Endothelial cell of umbilical vein (primary cell): ENCODE measurements around the gene SOX8.
"Not testable (repeated sequence)": the region's sequence is repeated elsewhere in the genome, so short reads cannot be mapped to it uniquely, and the experiment has no call there.

Experiments
- FOS ChIP-seq: IDR thresholded peaks from 2 replicates; pipeline ENCODE4 v1.6.1; 2011; ENCODE audit warnings: mild to moderate bottlenecking, low read length, moderate library complexity, borderline replicate concordance; ENCODE audit not compliant: insufficient read depth
- JUN ChIP-seq: IDR thresholded peaks from 2 replicates; pipeline ENCODE4 v1.6.1; 2011; ENCODE audit warnings: borderline replicate concordance, low read depth; ENCODE audit not compliant: insufficient read length, insufficient read depth
- MYC ChIP-seq: IDR thresholded peaks from one replicate; pipeline ENCODE4 v1.6.1; 2011; ENCODE audit warnings: mild to moderate bottlenecking, low read depth, low read length
- POLR2A ChIP-seq: IDR thresholded peaks from 2 replicates; pipeline ENCODE4 v1.6.1; 2012; ENCODE audit warnings: low read depth, mild to moderate bottlenecking, control low read depth, low read length
- POLR2AphosphoS5 ChIP-seq: IDR thresholded peaks from 2 replicates; pipeline ENCODE4 v1.6.1; 2012; ENCODE audit warnings: low read depth, mild to moderate bottlenecking, control low read depth, low read length, moderate library complexity; ENCODE audit not compliant: insufficient read depth
- TF ChIP-seq, protein P1 (sequence below), 2 donors: IDR thresholded peaks; 1 replicate in 1 of 2; 2 replicates in 1 of 2; pipeline ENCODE4 v1.5.1; 2011; ENCODE audit warnings: low read length in 2 of 2, mild to moderate bottlenecking in 2 of 2, moderate library complexity in 2 of 2, control low read depth in 1 of 2, inconsistent platforms in 1 of 2, low read depth in 1 of 2; ENCODE audit not compliant: insufficient read depth in 1 of 2; ENCODE audit errors: extremely low read depth in 1 of 2

DNA sequence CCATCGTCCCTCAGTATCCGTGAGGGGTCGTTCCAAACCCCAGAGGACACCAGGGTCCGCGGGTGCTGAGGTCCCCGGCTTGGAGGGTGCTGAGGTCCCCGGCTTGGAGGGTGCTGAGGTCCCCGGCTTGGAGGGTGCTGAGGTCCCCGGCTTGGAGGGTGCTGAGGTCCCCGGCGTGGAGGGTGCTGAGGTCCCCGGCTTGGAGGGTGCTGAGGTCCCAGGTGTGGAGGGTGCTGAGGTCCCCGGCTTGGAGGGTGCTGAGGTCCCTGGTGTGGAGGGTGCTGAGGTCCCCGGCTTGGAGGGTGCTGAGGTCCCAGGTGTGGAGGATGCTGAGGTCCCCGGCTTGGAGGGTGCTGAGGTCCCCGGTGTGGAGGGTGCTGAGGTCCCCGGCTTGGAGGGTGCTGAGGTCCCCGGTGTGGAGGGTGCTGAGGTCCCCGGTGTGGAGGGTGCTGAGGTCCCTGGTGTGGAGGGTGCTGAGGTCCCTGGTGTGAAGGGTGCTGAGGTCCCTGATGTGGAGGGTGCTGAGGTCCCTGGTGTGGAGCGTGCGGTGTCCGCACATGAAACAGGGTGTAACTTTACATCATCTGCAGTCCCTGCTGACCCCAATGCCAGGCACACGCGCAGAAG, 43.7 kb downstream of the SOX8 start:
- TF ChIP-seq, protein P1, sequence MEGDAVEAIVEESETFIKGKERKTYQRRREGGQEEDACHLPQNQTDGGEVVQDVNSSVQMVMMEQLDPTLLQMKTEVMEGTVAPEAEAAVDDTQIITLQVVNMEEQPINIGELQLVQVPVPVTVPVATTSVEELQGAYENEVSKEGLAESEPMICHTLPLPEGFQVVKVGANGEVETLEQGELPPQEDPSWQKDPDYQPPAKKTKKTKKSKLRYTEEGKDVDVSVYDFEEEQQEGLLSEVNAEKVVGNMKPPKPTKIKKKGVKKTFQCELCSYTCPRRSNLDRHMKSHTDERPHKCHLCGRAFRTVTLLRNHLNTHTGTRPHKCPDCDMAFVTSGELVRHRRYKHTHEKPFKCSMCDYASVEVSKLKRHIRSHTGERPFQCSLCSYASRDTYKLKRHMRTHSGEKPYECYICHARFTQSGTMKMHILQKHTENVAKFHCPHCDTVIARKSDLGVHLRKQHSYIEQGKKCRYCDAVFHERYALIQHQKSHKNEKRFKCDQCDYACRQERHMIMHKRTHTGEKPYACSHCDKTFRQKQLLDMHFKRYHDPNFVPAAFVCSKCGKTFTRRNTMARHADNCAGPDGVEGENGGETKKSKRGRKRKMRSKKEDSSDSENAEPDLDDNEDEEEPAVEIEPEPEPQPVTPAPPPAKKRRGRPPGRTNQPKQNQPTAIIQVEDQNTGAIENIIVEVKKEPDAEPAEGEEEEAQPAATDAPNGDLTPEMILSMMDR (IDR thresholded peaks at IDR 0.05; ENCODE audit: extremely low read depth in 1 of 2, insufficient read depth in 1 of 2, low read depth in 1 of 2, low read length in 2 of 2): not testable (repeated sequence)
- TF ChIP-seq MYC, JUN, POLR2AphosphoS5, FOS, POLR2A: not testable (repeated sequence)
